Measurements from ENCODE around the gene NFYC.

DNA sequence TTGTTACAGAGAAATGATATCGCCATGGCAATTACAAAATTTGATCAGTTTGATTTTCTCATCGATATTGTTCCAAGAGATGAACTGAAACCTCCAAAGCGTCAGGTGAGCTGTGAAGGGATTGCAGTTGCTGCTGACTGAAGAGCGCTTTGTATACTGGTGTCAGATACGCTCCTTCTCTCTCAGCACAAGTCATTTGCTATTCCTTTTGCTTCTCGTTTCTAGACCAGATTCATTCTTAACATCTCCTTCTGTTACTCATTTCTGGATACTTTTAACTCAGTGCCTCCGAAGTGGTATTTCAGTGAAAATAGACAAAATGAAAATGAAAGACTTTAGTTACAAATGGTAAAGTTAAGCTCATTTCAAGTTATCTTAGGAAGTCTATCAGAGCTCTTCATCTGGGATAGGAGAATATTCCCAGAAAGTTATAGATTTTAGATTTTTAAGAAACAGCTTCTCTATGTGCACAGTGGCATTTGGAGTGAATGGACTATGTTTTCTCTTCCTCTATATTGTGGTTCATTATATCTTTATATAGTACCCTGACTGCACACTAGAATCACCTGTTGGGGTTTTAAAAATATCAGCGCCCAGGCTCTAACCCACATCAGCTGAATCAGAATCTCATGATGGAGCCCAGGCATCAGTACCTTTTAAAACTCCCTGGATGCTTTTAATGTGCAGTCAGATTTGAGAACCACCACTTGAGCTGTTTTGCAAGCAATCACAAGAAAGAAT, 61.8 kb downstream of the NFYC start:
- TF ChIP-seq POLR2A (IDR thresholded peaks at IDR 0.05), result no peak
- TF ChIP-seq, protein P1, sequence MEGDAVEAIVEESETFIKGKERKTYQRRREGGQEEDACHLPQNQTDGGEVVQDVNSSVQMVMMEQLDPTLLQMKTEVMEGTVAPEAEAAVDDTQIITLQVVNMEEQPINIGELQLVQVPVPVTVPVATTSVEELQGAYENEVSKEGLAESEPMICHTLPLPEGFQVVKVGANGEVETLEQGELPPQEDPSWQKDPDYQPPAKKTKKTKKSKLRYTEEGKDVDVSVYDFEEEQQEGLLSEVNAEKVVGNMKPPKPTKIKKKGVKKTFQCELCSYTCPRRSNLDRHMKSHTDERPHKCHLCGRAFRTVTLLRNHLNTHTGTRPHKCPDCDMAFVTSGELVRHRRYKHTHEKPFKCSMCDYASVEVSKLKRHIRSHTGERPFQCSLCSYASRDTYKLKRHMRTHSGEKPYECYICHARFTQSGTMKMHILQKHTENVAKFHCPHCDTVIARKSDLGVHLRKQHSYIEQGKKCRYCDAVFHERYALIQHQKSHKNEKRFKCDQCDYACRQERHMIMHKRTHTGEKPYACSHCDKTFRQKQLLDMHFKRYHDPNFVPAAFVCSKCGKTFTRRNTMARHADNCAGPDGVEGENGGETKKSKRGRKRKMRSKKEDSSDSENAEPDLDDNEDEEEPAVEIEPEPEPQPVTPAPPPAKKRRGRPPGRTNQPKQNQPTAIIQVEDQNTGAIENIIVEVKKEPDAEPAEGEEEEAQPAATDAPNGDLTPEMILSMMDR (IDR thresholded peaks at IDR 0.05), result no peak
